Hematopoietic multipotent progenitor cell treated with erythropoietin and hydrocortisone succinate and interleukin-3 and kit ligand, for 17 days (in vitro differentiated cells): ENCODE results near the gene FBL.

Experiments
- DNase-seq: peaks from one replicate; pipeline ENCODE4 v3.0.0-alpha.2; 2015; ENCODE audit warnings: low spot score

The FBL gene

DNA sequence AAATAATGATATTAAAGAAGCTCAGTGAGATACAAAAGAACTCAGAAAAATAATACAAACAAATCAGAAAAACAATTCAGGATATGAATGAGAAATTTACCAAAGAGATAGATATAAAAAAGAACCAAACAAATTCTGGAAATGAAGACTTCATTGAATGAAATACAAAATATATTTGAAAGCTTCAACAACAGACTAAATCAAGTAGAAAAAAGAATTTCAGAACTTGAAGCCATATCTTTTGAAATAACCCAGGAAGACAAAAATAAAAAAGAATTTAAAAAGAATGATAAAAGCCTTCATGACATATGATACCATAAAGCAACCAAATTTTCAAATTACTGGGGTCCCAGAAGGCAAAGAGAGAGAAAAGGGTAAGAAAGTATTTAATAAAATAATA is 57.9 kb downstream of the FBL start:
- no peak for DNase-seq
